OCI-LY1 (cell line): ENCODE measurements around the gene NELL2.

ENCODE experiments used
- CTCF ChIP-seq: fragments of 200-600 bp; sonication (generic), shearing (Covaris generic); IDR thresholded peaks from 2 replicates; pipeline ENCODE4 v1.5.1; 2017; ENCODE audit warnings: mild to moderate bottlenecking, antibody characterized with exemption, low read length, moderate library complexity, mixed read lengths
- EZH2 ChIP-seq: fragments of 200-600 bp; sonication (generic), shearing (Covaris generic); IDR thresholded peaks from 2 replicates; pipeline ENCODE4 v1.8.0; 2017; ENCODE audit warnings: borderline replicate concordance, mixed run types, mild to moderate bottlenecking, antibody characterized with exemption, low read length, moderate library complexity, mixed read lengths

GRCh38 chr12:44777044-44777443, 99.1 kb downstream of the NELL2 start:
- TF ChIP-seq EZH2 (no peak), CTCF (no peak)
